Measurements from ENCODE around the gene RBM10.
"Not testable (repeated sequence)": the region's sequence is repeated elsewhere in the genome, so short reads cannot be mapped to it uniquely, and the experiment has no call there.

RBM10 gene, protein sequence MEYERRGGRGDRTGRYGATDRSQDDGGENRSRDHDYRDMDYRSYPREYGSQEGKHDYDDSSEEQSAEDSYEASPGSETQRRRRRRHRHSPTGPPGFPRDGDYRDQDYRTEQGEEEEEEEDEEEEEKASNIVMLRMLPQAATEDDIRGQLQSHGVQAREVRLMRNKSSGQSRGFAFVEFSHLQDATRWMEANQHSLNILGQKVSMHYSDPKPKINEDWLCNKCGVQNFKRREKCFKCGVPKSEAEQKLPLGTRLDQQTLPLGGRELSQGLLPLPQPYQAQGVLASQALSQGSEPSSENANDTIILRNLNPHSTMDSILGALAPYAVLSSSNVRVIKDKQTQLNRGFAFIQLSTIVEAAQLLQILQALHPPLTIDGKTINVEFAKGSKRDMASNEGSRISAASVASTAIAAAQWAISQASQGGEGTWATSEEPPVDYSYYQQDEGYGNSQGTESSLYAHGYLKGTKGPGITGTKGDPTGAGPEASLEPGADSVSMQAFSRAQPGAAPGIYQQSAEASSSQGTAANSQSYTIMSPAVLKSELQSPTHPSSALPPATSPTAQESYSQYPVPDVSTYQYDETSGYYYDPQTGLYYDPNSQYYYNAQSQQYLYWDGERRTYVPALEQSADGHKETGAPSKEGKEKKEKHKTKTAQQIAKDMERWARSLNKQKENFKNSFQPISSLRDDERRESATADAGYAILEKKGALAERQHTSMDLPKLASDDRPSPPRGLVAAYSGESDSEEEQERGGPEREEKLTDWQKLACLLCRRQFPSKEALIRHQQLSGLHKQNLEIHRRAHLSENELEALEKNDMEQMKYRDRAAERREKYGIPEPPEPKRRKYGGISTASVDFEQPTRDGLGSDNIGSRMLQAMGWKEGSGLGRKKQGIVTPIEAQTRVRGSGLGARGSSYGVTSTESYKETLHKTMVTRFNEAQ

DNA sequence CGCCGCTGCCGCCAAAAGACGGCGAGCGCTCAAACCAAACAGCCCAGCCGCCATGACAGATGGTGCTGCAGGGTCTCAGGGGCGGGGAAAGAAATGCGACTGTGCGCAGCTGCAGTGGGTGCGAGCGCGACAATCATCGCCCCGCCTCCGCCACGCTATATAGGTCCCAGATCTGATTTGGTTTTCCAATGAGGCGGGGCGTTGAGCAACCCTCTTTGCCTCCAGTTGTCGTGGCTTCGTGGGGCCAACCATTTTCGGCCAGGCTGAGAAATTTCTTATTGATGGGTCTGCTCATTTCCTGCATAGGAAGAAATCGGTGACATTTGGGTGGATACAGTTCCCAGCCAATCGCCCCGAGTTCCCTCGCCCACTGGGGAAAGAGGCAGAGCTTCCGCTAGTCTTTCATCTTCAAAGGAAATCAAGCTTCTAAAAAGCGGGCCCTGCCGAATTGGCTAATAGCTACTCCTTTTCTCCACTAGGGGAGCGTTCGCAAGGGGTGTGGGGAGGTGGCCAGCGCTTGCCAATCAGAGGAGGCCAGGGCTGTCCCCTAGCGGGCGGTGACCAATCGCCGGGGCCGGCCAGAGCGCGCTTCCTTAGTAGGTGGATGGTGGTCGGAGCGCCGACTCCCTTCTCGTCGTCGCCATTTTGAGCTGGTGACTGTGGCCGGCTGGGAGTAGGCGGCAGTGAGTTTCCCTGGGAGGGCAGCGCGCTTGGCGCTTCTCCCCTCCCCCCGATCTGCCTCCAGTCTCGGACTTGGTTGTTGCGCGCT lies at the start of gene RBM10, which contains the start of gene NDUFB11:
Gene RBM10 (plus strand): TSS at position 596 of the 769 bp plus-strand sequence. CDS start 2,261 bp downstream, outside the sequence.
Gene NDUFB11 (minus strand): TSS at position 77 of the 769 bp plus-strand sequence. CDS start 23 bp downstream, at position 54.
- DNase-seq (ENCODE audit: low read depth in 2 of 2), result peak; percentile 70 to 83

DNA sequence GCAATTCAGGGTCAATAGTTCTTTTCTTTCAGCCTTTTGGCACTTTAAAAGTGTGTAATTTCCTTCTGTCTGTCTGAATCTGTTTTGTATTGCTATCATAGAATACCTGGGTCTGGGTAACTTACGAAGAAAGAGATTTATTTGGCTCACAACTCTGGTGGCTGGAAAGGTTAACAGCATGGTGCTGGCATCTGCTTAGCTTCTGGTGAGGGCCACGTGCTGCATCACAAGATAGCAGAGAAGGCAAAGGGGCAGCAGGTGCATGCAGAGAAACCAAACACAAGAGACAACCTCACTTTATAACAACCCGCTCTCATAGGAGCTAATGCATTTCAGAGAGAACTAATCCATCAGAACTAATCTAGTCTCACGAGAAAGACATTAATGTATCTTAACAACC lies 48.0 kb upstream of the RBM10 start:
- DNase-seq (ENCODE audit: low read depth in 2 of 2), result no peak

DNA sequence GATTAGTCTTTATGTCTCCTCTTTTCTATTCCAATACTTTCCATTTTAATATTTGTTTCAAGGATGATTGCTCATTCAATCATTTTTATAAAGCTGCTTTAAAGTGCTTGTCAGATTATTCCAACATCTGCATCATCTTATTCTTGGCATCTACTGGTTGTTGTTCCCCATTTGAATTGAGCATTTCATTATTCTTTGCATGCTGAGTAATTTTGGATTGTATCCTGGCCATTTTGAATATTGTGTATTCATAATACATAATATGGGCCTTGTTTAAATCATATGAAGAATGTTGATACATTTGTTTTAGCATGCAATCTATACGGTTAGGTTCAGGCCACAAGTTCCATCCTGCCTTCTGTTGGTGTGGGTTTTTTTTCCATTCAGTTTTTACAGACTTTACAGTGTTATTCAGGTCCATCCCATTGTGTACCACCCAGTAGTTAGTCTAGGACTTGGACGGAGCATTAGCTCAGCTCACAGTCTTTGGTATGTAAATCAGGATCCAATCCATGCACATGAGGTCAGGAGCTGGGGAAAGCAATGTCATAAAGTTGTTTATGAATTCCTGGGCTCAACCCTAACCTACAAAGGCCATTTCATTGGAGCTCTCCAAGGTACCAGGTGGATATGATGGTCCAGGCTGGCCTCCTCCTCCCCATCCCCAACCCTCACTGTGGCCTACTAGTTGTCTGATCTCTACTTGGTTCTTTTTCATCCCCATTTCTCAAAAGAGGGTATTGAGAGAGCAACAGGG lies 46.5 kb upstream of the RBM10 start:
- no peak for DNase-seq (ENCODE audit: low read depth in 2 of 2)

DNA sequence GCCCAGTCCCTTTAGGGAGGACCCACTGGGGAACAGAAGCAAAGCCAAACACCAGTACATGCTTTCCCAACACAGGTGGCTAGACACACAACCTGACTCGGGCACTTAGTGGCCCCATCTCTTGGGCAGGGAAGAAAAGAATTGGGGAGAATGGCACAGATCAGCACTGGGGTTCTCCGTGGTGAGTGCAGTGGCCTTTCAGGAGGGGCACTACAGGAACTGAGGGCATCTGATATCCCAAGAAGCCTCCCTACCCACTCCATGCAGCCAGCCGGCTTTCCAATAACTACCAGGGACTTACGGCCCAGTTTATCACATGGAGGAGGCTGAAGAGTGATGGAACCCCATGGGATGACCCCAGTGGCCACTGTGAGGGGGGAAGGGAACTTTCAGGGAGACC lies 43.8 kb upstream of the RBM10 start:
- no peak for DNase-seq (ENCODE audit: low read depth in 2 of 2)

DNA sequence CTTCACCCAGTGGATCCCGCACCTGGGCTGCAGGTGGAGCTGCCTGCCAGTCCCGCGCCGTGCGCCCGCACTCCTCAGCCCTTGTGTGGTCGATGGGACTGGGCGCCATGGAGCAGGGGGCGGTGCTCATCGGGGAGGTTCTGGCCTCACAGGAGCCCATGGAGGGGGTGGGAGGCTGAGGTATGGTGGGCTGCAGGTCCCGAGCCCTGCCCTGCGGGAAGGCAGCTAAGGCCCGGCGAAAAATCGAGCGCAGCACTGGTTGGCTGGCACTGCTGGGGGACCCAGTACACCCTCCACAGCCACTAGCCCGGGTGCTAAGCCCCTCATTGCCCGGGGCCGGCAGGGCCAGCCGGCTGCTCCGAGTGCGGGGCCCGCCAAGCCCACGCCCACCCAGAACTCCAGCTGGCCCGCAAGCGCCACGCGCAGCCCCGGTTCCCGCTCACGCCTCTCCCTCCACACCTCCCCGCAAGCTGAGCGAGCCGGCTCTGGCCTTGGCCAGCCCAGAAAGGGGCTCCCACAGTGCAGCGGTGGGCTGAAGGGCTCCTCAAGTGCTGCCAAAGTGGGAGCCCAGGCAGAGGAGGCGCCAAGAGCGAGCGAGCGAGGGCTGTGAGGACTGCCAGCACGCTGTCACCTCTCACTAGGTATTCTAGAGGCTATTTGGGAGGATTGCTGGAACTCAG lies 33.9 kb upstream of the RBM10 start:
- not testable (repeated sequence) for DNase-seq (ENCODE audit: low read depth in 2 of 2)

DNA sequence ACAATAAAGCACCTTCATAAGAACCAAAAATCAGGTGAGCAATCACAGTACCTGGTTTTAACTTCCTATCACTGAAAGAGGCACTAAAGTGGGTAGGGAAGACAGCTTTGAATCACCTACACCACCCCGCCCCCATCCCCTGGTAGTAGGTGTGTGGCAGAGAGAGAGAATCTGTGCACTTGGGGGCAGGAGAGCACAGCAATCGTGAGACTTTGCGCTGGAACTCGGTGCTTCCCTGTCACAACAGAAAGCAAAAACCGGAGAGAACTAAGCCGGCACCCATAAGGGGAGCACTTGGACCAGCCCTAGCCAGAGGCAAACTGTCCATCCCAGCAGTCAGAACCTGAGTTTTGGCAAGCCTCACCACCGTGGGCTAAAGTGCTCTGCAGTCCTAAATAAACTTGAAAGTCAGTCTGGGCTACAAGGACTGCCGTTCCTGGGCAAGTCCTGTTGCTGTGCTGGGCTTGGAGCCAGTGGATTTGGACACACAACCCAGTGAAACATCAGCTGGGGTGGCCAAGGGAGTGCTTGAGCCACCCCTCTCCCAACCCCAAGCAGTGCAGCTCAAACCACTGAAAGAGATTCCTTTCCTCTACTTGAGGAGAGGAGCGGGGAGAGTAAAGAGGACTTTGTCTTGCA lies 32.6 kb upstream of the RBM10 start:
- DNase-seq (ENCODE audit: low read depth in 2 of 2), result no peak

DNA sequence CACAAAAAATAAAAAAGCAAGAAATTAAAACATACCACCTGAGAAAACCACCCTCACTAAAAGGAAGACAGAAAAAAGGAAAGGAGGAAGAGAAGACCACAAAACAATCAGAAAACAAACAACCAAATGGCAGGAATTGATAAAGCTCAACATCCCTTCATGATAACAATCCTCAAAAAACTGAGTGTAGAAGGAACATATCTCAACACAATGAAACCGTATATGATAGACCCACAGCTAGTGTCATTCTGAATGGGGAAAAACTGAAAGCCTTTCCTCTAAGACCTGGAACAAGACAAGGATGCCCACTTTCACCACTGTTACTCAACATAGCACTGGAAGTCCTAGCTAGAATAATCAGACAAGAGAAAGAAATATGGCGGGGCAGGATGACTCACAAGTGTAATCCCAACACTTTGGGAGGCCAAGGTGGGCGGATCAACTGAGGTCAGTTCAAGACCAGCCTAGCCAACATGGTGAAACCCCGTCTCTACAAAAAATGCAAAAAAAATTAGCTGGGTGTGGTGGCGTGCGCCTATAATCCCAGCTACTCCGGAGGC lies 28.4 kb upstream of the RBM10 start:
- not testable (repeated sequence) for DNase-seq (ENCODE audit: low read depth in 2 of 2)

DNA sequence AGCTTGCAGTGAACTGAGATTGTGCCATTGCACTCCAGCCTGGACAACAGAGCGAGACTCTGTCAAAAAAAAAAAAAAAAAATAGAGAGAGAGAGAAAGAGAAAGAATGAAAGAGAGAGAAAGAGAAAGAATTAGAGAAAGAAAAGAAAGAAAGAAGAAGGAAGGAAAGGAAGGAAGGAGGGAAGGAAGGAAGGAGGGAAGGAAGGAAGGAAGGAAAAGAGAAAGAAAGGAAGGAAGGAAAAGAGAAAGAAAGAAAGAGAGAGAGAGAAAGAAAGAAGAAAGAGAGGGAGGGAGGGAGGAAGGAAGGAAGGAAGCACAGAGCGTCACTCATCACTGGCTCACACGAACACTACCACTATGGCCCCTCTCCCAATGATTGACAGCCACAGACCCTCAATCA lies 20.6 kb upstream of the RBM10 start:
- not testable (repeated sequence) for DNase-seq (ENCODE audit: low read depth in 2 of 2)

DNA sequence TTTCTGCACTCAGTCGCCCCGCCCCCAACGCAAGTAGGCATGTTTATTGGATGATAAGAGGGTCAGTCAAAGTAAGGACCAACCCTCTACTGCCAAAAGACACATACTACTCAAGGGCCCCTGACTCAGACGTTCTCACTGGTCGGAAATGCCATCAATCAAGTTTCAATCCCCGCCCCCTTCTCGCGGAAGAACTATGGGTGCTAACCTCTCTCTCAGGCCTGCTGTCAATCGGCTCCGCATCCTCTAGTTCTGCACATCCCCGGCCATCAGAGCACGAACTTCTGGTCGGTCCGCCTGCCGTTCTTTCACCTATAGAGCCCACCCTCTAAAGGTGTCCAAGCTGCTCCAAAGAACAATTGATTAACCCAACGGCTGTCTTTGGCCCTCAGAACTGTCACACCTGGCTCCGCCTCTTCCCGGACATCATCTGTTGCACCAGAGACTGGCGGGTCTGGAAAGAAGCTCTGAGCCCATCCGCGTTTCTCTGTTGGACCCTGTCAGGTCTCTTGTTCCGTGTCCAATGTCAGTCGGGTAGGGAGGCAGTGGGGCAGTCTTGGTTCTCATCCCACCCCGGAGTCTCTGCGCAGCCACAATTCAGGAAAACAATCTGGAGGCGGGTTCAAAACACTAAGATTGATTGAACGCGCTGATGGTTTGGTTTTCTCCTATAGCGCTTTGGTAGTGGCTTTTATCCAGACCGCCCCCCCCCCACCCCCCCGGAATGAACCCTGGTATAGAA lies 15.7 kb upstream of the RBM10 start:
- peak; percentile 74 to 76 for DNase-seq (ENCODE audit: low read depth in 2 of 2)

DNA sequence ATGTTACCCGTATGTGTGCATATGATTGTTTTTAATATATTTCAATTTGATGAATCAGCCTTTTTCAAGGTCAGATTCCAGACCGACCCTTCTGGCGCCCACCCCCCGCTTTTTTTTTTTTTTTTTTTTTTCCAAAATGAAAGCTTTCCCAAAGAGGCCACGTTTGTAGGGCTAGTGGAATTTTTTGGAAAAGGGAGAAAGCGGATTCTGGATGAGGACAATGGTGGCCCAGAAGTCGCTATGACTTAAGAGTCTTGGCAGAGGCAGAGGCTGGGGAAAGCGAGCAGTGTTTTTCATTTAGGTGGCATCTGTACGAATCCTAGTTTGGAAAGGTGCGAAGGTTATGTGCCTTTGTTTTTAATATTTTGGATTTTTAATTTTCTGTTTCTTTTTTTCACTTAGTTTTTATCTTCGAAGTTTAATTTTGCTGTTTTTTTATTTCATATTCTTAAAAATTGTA lies 15.1 kb upstream of the RBM10 start:
- DNase-seq (ENCODE audit: low read depth in 2 of 2), result no peak

DNA sequence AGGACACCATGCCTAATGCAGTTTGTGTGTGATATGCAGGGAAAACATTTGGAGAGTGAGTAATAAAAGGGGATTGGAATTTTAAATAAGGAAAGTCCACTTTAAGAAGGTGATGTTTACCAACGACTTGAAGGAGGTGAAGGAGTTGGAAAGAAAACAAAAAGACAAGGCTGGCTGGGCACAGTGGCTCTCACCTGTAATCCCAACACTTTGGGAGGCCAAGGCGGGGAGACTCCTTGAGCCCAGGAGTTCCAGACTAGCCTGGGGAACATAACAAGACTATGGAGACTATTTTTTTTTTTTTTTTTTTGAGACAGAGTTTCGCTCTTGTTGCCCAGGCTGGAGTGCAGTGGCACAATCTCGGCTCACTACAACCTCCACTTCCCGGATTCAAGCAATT lies 11.5 kb upstream of the RBM10 start:
- DNase-seq (ENCODE audit: low read depth in 2 of 2), result no peak

DNA sequence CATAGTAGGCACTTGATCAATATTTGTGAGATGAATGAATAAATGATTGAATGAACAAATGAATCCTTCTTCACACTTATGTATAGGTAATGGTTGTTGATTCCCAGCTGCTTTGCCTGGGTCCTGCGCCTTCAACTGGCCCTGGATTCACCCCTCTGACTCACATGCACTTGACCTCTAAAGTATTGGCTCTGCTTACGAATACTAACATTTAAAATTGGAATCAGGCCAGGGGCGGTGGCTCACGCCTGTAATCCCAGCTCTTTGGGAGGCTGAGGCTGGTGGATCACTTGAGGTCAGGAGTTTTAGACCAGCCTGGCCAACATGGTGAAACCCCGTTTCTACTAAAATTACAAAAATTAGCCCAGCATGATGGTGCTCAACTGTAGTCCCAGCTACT lies 9.4 kb upstream of the RBM10 start:
- DNase-seq (ENCODE audit: low read depth in 2 of 2), result not testable (repeated sequence)

DNA sequence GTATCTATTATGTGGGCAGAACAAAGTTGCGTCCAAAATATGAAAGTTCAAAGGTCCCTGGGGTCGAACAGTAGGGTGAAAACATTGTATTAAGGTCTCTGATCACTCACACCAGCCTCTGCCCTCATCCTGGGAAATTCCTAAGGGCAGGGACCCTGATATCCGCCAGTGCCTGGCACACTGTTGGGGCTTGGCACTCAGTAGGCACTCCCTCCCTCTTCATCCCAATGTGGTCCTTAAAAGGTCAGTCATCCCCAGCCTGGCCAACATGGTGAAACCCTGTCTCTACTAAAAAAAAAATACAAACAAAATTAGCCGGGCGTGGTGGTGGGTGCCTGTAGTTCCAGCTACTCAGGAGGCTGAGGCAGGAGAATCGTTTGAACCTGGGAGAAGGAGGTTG lies 6.8 kb upstream of the RBM10 start:
- no peak for DNase-seq (ENCODE audit: low read depth in 2 of 2)

DNA sequence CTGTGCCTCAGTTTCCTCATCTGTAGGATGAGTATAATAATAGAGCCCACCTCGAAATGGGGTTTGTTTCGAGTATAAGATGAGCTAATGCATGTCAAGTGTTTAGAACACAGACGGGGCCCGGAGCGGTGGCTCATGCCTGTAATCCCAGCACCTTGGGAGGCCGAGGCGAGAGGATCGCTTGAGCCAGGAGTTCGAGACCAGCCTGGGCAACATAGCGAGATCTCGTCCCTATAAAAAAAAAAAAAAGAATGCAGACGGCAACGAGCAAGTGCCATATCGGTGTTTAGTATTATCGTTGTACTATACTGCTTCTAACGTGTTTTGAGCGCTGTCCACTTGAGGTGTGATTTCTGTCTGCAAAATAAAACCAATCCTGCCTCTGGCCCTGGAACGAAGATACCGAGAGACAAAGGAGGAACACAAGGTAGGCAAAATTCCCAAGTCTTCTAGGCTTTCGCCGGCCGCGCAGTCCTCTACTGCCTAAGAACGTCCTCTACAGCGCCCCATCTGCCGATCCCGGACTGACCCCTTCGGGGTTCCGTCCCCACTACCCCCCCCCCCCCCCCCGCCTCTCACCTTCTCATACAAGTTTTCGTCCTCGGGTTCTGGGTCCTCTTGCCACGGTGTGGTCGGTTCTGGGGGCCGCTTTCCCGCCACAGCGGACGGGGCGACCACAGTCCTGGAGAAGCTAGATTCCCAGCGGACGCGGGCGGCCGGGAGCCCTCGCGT lies 961 bp upstream of the RBM10 start:
- DNase-seq (ENCODE audit: low read depth in 2 of 2), result no peak

DNA sequence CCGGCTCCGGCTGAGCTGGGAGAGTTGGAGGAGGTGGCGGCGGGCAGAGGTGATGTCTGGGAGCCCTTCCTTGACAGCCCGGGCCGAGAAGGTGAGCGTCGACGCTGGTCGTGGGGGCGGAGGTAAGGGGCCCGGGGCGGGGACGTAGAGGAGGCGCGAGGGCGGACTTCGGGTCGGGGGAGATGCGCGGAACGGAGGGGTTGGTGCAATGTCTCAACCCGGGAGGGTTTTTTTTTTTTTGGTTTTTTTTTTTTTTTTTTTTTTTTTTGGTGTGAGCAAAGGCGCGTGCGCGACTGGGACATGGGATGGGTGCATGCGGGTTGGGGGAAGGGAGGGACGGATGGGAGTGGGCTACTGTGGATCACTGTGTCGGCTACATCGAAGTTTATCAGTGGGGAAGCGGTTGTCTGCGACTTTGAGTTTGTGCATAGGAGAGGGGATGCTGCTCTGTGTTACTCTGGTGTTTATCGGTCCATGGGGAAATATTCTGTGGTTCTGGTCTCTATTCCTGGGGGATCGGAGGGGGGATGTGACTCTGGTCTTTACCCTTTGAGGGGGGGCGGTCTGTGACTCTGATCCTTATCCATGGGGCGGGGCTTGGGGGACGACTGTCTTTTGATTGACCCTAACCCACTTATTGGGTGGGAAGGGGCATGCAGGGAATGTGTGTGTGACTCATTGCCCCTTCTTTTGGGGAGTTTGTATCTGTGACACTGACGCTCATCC lies 537 bp downstream of the RBM10 start:
- DNase-seq (ENCODE audit: low read depth in 2 of 2), result no peak

DNA sequence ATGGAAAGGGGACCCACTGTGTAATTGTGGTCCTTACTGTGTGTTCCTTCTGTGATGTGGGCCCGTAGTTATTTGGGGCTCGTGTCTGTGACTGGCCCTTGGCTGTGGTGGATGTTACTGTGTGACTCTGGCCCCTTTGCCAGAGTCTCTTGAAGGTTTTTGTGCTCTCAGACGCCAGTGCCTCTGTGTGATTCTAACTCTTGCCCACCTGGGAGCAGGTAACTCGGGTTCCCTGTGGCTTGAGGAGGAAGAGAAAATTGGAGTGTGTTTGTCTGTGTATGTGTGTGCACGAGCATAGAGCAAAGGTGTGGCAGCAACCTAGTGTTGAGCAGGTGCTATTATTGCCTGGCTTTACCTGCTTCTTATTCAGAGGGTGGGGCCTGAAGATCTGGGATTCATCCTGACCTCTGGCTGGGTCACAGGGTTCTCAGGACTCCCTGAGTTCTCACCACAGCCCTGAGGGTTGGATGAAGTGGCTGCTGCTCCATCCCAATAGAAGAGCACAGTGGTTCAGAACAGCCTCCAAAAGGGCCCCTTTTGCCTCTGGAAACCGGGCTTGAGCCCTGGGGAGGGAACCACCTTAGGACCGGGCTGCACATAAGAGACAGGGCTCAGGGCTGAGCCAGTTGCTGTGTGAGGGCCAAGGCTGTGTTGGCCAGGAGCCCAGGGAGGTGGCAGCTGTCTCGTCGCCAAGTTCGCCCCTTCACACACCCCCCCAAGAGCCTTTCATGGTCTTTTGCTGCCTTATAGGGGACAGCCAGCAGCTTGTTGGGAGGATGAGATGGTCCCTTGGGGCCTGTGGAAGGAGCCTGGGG lies 1.3 kb downstream of the RBM10 start:
- no peak for DNase-seq (ENCODE audit: low read depth in 2 of 2)

Measured in activated CD8-positive, alpha-beta memory T cell treated with anti-CD3 and anti-CD28 coated beads for 4 hours (primary cell).